Breast epithelium (tissue), 3 donors: ENCODE data around the gene GABRA4.

Experiments used
- POLR2A ChIP-seq: fragments of 450-650 bp; IDR thresholded peaks from one replicate; pipeline ENCODE4 v1.6.1; 2016; ENCODE audit warnings: antibody characterized with exemption, mild to moderate bottlenecking, moderate library complexity
- TF ChIP-seq, protein P1 (sequence below), 3 donors: fragments of 450-650 bp; IDR thresholded peaks; one replicate each; pipeline ENCODE4 v1.5.1; 2016 to 2017; ENCODE audit warnings: antibody characterized with exemption in 3 of 3, mild to moderate bottlenecking in 3 of 3, moderate library complexity in 3 of 3

DNA sequence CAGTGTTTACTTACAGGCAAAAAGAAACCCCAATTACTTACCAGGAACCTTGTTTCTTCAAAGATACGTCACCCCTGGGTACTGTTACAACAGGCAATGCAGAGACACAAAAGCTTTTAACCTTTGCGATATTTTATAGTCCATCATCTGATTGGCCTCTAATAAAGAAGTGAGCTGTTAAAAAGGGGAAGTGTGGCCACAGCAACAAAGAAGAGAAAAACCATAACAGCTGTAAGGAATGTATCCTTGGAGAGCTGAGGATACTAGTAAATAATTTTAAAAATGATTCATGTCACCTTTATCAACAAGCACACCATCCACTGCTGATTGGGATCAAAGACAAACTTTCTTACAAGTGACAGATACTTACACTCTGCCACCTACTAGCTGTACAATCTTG is 14.1 kb downstream of the GABRA4 start:
- TF ChIP-seq, protein P1, sequence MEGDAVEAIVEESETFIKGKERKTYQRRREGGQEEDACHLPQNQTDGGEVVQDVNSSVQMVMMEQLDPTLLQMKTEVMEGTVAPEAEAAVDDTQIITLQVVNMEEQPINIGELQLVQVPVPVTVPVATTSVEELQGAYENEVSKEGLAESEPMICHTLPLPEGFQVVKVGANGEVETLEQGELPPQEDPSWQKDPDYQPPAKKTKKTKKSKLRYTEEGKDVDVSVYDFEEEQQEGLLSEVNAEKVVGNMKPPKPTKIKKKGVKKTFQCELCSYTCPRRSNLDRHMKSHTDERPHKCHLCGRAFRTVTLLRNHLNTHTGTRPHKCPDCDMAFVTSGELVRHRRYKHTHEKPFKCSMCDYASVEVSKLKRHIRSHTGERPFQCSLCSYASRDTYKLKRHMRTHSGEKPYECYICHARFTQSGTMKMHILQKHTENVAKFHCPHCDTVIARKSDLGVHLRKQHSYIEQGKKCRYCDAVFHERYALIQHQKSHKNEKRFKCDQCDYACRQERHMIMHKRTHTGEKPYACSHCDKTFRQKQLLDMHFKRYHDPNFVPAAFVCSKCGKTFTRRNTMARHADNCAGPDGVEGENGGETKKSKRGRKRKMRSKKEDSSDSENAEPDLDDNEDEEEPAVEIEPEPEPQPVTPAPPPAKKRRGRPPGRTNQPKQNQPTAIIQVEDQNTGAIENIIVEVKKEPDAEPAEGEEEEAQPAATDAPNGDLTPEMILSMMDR (IDR thresholded peaks at IDR 0.05): no peak
- no peak for TF ChIP-seq POLR2A
